ENCODE data around the gene USF2.

Gene USF2

DNA sequence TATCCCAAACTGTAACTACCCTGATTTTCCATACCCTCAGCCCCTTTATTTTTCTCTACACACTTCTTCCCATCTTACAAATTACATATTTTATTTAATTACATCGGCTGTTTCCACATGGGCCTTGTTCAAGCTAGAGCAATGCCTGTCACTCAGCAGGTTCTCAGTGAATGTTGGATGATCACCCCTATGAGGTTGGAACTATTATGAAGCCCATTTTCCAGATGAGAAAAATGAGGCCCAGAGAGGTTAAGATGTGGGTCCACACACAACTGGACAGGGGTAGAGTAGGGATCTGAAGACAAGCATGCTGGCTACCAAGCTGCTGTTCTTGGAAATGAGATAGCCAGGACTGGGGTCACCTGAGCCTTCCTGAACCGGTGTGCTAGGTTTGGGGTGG lies 33.2 kb downstream of the USF2 start:
- no peak for DNase-seq (ENCODE audit: low read depth)

DNA sequence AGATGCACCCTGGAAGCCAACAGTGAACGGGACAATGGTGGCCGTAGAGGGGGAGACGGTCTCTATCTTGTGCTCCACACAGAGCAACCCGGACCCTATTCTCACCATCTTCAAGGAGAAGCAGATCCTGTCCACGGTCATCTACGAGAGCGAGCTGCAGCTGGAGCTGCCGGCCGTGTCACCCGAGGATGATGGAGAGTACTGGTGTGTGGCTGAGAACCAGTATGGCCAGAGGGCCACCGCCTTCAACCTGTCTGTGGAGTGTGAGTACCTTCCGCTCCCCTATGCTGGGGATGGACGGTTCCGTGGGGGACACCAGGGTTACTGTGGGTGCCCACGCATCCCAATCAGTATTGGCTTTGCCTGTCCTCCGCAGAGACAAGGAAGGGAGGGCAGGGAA lies 33.7 kb downstream of the USF2 start:
- DNase-seq (ENCODE audit: low read depth), result no peak

DNA sequence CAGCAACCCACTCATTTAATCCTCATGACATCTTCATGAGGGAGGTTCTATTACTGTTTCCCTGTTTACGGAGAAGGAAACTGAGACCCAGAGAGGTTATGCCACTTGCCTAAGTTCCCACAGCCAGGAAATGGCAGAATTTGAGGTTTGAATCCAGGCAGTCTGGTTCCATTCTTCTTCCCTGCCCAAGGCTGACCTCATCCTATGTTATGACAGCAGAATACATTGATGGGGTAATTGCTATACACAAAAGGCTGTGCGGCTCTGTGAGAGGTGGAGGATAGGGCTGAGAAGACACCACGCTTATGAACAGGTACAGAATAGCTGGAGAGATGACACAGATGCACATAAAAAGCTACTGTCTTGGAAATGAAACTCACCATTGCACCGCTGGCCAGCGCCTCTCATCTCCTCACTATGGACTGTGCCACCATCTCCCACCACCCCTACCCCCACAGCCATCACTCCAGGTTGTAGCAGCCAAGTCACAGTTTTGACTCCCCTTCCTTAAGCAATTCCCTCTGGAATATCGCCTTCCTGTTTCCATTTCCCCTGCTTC lies 34.7 kb downstream of the USF2 start:
- DNase-seq (ENCODE audit: low read depth), result no peak

DNA sequence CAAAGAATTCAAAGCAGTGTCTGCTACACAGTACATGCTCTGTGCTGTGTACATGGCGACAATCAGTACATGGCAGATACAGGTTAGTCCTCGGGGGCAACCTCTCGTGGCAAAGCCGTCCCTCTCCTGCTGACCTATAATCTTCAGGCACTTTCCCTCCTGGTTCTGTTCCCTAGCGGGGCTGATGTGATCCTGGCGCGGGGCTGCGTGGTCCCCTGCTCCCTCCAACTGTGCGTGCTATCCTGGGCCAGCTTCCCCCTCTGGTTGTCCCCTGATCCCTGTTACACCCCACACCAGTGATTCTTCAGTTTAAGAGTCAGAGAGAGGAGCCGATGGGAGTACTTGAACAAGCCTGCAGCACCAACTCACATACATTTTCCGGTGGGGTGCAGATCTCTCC lies 35.3 kb downstream of the USF2 start:
- no peak for DNase-seq (ENCODE audit: low read depth)

DNA sequence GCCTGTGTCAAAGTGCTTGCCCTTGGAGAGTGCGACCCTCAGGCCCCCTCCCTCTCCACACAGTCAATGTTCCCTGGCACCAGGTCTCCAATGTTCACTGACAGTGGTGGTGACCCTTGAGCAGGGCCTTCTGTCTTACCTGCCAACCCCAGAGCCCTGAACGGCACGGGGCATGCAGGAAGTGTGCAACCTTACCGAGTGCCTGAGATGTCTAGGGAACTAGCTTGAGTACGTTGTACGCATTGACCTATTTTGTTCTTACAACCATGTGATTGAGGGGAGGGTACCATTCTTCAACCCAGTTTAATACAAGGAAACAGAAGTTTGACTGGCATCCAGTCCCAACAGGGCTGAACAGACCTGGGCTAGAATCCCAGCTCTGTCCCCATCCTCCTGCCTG lies 36.4 kb downstream of the USF2 start:
- DNase-seq (ENCODE audit: low read depth), result no peak

DNA sequence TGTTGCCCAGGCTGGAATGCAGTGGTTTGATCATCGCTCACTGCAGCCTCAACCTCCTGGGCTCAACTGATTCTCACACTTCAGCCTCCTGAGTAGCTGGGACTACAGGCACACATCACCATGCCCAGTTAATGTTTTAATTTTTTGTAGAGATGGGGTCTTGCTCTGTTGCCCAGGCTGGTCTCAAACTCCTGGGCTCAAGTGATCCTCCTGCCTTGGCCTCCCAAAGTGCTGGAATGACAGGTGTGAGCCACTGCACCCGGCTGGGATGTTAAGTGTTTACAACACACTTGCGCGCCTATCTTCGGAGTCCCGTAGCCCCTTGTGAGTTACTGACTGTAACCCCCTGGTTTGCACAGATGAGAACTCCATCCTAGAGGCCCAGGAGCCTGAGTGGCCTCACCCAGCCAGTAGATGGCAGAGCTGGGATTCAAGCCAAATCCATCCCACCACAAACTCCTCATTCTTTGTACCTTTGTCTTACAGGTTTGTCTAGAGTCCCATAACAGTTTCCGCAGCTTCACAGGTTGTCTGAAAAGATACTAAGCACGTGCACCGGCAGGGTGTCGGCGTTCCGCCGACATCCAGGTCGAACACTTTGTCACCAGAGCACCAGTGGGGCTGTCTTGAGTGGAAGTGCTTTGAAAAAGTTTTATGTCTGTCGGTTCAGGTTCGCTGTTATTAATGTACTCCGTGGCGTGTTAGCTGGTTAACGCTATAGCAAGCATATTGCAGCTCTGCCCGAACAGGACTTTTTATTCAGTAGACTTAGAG lies 37.9 kb downstream of the USF2 start:
- no peak for DNase-seq (ENCODE audit: low read depth)

DNA sequence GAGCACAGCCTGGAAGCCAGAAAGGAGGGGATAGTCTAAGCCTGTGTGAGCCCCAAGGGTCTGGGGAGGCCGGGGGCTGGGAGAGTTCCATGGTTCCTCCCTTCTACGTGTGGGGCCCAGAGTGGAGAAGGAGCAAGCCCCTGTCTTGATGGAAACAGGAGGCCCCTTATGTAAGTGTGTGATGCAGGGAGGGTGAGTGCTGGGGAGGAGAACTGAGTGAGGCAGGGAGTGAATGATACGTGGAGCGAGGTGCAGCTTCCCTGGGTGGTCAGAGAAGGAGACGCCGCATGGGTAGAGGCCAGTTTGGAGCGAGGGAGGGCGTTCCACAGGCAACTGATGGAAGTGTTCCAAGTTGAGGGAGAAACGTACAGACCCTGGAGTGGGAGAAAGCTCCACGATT lies 39.2 kb downstream of the USF2 start:
- no peak for DNase-seq (ENCODE audit: low read depth)

DNA sequence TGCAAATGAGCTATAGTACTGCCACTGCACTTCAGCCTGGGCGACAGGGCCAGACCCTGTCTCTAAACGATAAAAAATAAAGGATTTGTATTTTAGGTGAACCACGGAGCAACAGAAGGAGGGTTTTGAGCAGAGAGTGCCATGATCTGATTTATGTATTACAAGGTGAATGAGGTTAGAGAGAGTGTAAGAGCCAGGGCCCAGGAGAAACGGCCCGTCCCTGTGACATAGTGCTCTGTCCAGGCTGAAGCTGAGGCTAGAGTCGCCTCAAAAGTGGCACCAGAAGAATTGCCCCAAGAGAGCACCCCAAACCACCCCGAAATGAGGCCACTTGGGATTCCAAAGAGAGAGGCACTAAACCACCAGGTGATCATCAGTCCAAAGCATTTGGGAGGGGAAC lies 40.1 kb downstream of the USF2 start:
- no peak for DNase-seq (ENCODE audit: low read depth)

DNA sequence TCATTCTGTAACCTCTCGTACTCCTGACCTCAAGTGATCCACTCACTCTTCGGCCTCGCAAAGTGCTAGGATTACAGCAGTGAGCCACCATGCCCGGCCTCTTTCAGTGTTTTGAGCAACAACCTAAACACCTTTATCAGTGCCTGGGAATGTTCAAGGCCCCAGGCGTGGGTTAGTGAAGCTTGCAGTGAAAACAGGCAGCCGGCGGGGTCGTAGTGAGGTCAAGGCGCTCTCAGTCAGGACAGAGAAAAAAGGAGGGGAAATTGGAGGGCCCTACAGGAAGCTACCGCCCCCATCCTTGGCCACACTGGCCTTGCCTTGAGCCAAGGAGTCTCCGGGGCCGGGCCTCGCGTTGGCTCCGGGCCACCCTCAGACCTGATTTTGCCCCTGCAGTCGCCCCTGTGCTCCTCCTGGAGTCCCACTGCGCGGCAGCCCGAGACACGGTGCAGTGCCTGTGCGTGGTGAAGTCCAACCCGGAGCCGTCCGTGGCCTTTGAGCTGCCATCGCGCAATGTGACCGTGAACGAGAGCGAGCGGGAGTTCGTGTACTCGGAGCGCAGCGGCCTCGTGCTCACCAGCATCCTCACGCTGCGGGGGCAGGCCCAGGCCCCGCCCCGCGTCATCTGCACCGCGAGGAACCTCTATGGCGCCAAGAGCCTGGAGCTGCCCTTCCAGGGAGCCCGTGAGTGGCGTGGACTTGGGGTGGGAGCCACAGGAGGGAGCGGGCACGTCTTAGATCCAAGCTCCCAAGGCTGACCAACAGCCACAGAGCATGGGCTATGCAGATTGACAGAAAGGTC lies 40.9 kb downstream of the USF2 start:
- DNase-seq (ENCODE audit: low read depth), result no peak

DNA sequence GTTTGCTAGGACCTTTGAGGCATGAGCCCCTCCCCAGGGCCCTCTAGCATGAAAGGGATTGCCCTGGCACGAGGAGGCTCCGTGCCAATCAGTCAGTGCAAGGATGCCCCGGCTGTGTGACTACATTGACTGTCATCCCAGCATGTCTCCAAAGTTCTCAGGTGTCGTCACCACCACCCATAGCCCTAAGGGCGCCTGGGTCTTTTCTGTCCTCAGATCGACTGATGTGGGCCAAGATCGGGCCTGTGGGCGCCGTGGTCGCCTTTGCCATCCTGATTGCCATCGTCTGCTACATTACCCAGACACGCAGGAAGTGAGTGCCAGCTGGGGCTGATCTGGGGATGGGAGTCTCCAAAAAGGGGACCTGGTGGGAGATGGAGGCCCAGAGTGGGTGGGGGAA lies 41.6 kb downstream of the USF2 start:
- DNase-seq (ENCODE audit: low read depth), result no peak

DNA sequence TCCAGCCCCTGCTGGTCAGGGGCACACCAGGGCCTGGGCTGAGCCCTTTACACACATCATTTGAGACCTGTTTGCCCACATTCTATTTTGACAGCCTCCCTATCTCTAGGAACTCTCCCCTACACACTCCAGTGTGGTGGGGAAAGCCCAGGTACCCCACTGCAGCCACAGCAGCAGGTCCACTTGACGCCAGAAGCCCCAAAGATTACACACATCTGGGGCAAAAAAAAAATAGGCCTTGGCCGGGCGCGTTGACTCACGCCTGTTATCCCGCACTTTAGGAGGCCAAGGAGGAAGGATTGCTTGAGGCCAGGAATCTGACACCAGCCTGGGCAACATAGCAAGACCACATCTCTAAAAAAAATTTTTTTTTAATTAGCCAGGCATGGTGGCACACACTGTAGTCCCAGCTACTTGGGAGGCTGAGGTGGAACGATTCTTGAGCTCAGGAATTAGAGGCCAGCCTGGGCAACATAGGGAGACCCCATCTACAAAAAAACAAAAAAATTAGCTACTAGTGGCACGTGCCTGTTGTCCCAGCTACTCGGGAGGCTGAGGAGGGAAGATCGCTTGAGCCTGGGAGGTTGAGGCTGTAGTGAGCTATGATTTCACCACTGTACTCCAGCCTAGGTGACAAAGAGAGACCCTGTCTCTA lies 42.2 kb downstream of the USF2 start:
- DNase-seq (ENCODE audit: low read depth), result no peak

DNA sequence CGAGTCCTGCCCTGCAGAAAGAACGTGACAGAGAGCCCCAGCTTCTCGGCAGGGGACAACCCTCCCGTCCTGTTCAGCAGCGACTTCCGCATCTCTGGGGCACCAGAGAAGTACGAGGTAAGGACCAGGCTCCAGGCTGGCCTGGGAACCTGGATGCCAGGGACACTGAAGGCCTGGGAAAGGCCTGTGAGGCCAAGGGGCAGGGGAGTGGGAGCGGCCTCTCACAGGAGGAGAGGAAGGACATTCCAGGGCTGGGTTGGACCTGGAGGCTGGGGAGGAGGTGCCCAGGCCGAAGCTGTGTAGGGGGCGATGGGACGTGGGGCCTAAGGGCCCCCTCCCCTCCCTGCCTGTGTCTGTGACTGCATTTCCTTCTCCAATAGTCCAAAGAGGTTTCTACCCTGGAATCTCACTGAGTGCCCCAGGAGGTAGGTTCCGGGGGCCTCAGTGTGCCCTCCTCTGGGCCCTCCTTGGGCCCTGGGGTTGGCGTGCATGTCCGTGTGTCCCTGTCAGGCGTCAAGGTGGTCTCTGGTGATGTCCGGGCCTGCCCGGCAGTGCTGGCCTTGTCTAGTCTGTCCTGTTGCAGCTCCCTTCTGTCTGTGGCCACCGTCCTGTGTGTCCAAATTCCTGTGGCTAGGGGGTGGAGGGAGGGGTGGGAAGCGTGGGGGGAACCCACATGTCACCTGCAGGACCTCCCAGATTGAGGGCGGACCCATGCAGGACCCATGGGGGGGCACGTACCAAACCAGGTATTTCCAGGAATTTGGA lies 43.3 kb downstream of the USF2 start:
- DNase-seq (ENCODE audit: low read depth), result no peak

DNA sequence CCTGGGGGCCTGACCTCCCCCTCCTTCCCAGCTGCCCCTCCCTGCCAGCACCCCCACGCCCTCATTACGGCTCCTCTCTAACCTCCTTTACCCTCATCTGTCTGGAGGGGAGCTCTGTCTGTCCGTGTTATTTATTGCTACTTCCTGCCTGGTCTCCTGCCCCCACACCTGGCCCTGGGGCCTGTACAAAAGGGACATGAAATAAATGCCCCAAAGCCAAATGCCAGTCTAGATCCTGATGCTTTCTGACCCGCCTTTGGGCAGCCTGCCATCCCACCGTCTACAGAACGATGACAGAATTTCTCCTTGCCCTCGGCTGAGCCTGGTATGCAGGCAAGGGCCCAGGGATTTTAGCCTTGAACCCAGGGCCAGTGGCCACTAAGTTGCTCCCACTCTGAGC lies 44.8 kb downstream of the USF2 start:
- DNase-seq (ENCODE audit: low read depth), result no peak

DNA sequence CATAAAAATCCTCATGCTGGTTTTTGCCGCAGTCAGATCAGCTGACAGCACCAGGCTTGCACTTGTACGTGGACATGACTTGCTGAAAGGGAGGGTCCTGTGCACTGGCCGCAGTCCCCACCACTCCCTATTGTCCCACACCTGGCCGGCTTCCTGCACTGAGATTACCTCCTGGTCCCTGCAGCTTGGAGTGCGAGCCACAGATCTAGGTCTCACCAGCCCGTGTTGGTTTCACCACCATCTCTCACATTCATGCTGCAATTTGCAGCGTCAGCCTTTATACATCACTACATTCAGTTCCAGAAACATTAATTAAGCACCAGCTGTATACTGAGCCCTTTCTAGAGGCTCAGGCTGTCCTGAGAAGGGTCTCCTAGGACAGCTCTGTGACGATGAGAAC lies 45.3 kb downstream of the USF2 start:
- no peak for DNase-seq (ENCODE audit: low read depth)

DNA sequence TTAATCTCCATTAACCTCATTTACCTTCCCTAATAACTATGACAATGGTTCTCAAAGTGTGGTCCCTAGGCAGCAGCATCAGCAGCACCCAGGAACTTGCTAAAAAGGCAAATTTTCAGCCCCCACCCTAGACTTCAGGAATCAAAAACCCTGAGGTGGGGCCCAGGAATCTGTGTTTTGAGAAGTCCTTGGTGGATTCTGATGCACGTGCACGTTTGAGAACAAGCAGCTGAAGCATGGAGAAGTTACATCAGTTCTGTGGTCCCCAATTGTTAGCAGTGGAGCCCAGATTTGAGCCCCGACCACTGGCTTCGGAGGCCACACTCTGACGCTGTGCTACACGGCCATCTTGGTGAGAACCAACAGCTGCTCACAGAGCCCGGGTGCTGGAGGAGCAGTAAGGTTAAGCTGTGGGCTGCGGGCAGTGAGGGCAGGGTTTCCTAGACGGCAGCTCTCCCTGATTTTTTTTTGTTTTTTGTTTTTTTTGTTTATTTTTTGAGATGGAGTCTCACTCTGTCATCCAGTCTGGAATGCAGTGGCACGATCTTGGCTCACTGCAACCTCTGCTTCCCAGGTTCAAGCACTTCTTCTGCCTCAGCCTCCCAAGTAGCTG lies 46.2 kb downstream of the USF2 start:
- no peak for DNase-seq (ENCODE audit: low read depth)

DNA sequence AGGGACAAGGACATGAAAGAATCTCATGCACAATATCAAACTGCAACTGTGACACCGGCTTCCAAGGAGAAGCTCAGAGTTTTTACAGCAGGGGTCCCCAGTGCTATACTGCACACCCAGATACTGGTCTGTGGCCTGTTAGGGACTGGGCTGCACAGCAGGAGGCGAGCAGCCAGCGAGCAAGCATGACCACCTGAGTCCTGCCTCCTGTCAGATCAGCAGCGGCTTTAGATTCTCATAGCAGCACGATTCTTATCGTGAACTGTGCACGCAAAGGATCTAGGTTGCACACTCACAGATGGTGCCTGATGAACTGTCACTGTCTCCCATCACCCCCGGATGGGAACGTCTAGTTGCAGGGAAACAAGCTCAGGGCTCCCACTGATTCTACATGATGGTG lies 47.1 kb downstream of the USF2 start:
- DNase-seq (ENCODE audit: low read depth), result no peak

DNA sequence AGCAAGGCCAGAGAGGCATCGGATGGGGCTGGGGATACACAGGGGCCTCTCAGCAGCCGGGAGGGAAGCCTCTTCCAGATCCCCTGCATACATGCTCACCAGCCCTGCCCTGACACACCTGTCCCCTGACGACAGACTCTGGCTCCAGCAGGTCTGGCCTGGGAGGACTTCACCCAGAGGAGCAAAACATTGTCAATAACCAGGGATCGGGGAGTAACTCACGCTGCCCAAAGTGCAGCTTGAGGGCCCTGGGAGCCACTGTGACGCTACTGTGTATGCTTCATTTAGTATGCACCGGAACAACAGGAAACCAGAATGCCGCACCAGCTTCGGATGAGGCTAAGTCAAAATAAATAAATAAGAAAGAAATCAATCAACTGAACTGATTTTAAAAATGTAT lies 47.8 kb downstream of the USF2 start:
- no peak for DNase-seq (ENCODE audit: low read depth)

DNA sequence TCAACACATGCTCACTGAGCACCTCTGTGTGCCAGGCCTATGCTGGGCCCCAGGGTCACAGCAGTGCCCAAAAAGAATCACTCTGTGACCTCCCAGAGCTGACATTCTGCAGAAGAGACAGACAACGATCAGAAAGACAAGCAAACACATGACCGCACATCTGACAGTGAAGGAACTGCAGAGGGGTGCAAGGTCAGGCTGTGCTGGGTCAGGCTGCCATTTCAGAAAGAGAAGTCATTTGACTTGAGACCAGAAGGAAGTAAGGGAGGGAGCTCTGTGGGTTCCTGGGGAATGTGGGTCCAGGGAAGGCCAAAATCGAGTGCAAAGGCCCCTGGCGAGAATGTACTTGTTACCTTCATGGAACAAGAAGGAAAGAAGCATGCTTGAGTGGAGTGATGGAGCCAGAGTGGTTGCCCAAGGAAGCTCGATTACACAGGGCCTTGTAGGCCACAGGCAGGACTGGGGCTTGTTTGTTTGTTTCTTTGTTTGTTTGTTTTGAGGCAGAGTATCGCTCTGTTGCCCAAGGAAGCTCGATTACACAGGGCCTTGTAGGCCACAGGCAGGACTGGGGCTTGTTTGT lies 48.8 kb downstream of the USF2 start:
- no peak for DNase-seq (ENCODE audit: low read depth)

DNA sequence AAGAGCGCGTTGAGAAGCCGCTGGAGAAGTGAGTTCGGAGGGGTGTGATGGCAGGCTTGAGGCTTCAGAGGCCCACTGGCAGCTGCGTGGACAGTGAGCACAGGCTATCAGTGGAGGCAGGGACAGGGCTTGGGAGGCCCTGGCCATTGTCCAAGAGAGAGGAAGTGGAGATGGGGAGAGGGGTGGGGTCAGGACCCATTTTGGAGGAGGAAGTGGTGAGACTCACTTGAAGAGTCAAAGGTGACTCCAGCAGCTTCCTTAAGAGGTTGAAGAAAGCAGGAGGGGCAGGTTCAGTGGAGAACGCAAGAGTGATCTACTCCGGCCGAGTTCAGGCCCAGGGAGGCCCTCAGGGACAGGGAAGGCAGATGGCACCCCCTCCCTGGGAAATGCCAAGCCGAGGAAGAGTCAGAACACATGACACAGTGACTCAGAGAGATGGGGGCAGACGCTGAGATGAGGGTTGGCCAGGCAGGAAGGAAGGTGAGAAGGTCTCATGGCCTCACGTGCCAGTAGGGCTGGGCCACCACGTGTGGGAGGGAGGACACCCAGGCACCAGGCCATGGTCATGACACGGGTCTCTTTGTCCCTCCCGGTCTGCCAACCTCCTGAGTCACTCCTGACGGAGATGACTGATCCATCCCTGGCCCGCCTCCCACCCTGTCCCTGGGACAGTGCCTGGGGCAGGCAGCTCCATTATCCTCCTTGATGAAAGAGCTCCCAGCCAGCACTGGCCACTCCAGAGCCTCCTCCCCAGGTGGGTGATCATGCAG lies 50.1 kb downstream of the USF2 start:
- peak; percentile 79 for DNase-seq (ENCODE audit: low read depth)

DNA sequence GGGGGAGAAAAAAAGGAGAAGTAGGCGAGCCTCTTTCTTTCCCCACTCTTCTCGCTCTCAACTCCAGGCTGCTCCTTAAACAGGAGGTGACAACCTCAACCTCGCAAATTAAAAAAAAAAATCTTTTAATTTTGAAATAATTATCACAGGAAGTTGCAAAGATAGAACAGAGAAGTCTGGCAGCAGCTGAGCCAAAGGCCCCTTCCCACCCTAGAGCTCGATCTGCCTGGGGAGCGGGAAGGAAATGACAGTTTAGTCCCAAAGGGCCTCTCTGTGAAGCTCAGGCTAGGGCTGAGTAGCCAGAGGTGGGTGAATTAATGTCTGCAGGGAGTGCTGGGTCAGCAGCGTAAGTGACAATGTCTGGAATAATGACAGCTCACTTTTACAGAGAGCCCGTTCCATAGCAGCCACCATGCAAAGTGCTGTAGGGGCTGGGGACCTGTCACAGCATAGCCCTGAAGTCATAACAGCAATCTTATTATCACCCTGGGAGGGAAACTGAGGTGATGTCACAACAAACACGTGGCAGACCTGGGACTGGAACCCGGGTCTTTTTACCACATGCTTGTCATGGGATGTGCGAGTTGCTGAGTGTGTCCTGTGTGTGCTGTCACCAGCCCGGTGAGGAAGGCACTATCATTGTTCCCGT lies 51.4 kb downstream of the USF2 start:
- DNase-seq (ENCODE audit: low read depth), result no peak
